Fibroblast of skin of scalp (primary cell): ENCODE results near the gene CHRNA9.
"Not testable (repeated sequence)": the region's sequence is repeated elsewhere in the genome, so short reads cannot be mapped to it uniquely, and the experiment has no call there.

Experiments
- DNase-seq: peaks from one replicate; pipeline ENCODE4 v3.0.0-alpha.2; 2013

Gene CHRNA9

DNA sequence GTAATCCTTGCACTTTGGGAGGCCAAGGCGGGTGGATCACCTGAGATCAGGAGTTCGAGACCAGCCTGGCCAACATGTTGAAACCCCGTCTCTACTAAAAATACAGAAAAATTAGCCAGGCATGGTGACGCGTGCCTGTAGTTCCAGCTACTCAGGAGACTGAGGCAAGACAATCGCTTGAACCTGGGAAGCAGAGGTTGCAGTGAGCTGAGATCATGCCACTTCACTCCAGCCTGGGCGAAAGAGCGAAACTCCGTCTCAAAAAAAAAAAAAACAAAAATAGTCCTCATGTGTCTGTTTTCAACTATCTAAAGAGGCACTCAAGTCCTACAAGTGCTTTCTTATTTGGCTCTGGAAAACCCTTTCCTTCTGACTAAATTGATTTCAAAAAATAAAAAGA, 57.1 kb downstream of the CHRNA9 start:
- not testable (repeated sequence) for DNase-seq

DNA sequence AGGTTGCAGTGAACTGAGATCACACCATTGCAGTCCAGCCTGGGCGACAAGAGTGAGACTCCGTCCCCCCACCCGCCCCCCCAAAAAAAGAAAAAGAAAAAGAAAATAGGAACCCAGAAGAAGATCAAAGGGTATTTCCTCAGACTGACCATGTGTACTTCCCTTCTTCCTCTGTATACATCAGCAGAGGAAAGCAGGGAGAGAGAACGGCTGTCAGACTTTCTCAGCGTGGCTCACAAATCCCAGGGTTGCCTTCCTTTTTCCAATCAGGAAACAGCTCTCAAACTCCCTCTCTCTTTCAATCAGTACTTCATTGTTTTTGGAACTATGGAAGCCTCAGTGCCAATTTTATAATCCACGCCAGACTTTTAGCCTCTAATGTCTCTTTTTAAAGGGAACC, 59.1 kb downstream of the CHRNA9 start:
- no peak for DNase-seq

DNA sequence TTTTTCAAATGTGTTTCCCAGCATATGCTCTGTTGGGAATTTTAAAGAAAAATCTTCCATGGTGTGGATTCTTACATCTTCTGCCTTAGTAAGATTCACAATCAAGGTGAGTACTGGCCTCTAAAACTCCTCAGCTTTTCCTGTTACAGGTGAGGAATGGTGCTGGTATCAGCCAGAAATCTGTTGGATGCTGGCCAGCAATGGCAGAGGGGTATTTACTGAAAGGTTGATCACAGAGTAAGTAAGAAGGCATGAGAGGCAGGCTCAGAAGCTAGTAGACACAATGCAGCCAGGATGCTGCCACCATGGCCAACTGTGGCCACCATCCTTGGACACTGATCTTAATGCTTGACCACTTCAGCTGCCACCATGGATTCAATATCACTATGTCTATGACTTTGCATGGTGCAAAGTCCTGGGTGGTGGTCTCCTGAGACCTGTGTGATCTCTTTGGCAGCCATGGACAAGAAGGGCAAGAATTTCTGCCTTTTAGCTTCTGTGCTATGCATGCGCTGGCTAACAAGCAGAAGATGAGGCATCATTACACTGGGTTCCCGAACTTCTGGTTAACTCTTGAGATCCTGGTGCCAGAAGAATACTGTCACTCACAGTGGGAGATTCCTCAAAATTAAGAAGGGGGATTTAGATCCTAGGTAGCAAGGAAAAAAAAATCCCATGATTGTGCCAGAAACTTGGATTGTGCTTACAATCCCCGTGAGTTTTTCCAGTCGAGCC, 60.2 kb downstream of the CHRNA9 start:
- DNase-seq: no peak

DNA sequence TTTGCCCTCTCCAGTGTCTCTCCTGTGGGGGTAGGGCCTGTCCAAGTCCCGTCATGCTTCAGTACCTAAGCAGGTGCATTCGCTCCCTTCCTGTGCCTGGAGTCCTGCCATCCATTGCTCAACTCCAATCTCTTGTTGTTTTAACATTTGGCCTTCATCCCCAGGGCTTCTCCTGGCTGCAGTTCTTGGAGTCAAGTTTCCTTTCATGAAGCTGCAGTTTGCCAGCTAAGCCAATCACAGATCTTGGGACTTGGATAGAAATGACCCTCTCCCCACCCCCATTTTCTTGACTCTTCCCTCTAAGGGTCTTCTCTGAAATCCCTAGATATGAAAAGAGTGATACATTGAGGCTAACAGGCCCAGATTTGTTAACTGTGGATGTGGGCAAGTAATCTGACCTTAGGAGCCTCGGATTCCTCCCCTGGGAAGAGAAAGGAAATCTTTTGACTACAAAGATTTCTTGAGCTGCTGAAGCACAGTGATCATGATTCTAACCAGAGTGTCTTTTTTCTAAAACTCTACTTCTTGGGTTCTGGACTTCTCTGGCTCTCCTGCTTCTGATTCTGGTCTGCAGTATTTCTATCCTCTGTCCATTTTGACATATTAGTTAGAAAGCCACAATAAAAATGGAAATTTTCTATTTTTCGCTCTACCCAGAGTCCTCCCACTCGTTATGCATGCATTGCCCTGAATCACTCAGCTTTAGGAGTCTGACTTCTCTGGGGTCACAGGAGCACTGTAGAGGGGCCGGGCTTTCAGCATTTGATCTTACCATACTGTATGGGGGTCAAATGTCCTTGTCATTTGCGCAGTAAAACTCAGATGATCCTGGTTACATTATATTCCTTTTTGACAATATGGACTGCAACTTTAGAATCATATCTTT, 61.0 kb downstream of the CHRNA9 start:
- no peak for DNase-seq

DNA sequence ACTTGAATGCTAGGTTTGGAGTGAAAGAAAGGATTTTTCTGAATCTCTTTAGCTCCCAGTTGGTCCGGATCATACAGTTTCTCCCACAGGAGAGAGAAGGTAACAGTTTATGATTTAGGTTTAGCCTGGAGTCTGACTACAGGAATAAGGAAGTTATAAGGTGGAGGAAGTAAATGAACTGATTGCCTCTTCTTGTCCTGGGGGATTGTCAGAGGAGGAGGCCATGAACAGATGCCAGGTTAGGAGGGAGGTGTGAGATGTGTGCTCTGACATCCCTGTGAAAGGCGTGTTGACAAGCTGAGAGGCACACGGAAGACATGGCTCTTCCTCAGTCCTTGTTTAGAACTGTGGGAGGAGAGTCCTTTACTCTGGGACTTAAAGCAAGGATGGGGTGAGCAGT, 64.4 kb downstream of the CHRNA9 start:
- no peak for DNase-seq

DNA sequence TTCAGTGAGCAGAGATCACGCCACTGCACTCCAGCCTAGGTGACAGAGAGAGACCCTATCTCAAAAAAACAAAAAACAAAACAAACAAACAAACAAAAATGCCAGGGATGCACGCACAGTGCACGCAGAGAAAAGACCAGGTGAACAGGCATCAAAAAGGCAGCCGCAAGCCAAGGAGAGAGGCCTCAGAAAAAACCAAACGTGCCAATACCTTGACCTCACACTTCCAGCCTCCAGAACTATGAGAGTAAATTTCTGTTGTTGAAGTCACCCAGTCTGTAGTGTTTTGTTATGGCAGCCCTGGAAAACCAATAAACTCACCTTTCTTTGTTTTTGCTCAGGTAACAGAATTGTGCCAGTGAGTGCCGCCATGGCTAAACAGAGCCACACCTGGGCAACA, 66.0 kb downstream of the CHRNA9 start:
- DNase-seq: no peak

DNA sequence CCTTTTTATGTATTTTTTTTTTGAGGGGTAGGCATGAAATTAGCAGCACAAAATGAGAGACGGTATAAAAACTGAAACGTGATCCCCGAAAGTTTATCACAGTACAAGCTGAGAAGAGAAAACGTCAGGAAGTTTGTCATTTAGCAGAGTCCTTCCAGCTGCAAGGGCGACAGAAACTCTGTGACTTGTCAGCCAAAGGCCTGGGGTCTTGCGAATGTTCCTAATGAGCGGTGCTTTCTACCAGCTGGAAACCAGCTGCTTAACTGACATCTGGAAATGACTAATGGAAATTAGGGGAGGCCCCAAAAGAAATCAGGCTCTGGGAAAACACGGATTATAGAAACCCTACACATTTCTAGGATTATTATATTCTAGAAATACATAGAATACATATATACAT, 66.5 kb downstream of the CHRNA9 start:
- DNase-seq: no peak

DNA sequence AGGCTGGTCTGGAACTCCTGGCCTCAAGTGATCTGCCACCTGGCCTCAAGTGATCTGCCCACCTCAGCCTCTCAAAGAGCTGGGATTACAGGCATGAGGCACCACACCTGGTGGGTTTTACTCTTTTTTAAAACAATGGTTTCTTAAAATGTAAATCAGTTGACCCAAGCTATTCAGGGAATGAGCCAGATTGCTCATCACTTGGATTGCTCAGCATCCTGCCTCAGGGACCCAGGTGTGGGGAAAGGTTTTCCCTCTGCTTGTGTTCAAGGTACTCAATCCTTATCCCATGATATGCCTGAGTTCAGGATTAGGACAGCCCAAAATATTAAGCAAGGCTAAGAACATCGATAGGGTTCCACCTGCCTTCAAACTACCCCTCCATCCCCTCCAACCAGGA, 67.4 kb downstream of the CHRNA9 start:
- DNase-seq: no peak

DNA sequence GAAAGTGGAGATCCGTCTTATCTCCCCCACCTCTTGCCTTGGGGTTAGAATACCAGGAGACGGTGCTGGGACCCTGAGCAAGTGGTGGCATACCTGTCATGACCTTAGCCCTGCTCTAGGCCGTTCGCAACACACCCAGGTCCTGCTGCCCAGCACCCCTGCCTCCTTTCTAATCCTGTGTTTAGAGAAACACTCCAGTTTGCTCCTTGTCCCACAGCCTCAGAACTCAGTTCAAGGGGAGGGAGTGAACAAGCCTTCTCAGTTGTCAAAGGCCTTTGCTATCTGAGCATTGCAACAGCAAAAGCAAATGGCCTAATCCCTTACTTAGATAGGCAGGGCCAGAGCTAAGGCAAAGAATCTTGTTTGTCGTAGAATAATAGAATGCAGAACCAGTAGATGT, 67.9 kb downstream of the CHRNA9 start:
- DNase-seq: no peak
